RWPE1 (cell line): Measurements from ENCODE around the gene MSH5.

Experiments
- CTCF ChIA-PET: fragments of 350-600 bp; sonication (Branson Sonifier 250); formaldehyde crosslinking; extraction: SDS; loops from one replicate; lab custom pipeline; 2021; lab: Yijun Ruan, JAX
- POLR2A ChIA-PET: fragments of 400-600 bp; formaldehyde crosslinking; extraction: SDS; loops from one replicate; lab custom pipeline; 2020; ENCODE audit warnings: antibody characterized with exemption; ENCODE audit not compliant: low non-redundant PET; lab: Yijun Ruan, JAX
- DNase-seq: peaks from one replicate; pipeline ENCODE4 v3.0.0; 2012; ENCODE audit warnings: low spot score
- H3K27ac ChIP-seq: fragments of 450-650 bp; 2 replicates; pipeline ENCODE4 v1.5.1; 2017
- TF ChIP-seq, protein P1 (sequence below): fragments of 450-650 bp; conservative IDR thresholded peaks from 2 replicates; pipeline ENCODE4 v1.5.1; 2017; ENCODE audit warnings: low read depth, mild to moderate bottlenecking

Gene MSH5

DNA sequence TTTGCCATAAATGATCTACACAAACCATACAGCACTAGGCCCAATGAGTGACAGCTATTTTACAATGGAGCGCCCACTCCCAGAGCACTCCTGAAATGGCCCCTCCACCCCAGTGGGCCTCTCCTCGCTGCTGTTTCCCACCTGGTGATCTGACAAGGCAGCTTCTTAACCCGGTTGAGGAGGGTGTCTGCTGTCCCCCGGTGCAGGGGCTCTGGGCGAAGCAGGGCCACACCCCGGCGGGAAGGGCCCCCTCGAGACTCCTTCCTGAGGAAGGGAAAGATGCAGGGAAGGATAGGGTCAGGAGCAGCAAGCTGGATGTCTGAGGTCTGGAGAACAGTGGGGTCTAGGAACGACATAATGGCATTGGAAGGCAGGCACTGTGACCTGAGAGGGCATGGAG lies 46.9 kb upstream of the MSH5 start:
- CTCF ChIA-PET, result interaction anchor here (0.6 to 1.0 kb wide), 6 partner anchors 10 to 287 kb away, joined by 3 to 4 read pairs (median 3); partner anchors contain the start of gene ABHD16A
- TF ChIP-seq, protein P1, sequence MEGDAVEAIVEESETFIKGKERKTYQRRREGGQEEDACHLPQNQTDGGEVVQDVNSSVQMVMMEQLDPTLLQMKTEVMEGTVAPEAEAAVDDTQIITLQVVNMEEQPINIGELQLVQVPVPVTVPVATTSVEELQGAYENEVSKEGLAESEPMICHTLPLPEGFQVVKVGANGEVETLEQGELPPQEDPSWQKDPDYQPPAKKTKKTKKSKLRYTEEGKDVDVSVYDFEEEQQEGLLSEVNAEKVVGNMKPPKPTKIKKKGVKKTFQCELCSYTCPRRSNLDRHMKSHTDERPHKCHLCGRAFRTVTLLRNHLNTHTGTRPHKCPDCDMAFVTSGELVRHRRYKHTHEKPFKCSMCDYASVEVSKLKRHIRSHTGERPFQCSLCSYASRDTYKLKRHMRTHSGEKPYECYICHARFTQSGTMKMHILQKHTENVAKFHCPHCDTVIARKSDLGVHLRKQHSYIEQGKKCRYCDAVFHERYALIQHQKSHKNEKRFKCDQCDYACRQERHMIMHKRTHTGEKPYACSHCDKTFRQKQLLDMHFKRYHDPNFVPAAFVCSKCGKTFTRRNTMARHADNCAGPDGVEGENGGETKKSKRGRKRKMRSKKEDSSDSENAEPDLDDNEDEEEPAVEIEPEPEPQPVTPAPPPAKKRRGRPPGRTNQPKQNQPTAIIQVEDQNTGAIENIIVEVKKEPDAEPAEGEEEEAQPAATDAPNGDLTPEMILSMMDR, result no peak
- POLR2A ChIA-PET, result no interaction called here

DNA sequence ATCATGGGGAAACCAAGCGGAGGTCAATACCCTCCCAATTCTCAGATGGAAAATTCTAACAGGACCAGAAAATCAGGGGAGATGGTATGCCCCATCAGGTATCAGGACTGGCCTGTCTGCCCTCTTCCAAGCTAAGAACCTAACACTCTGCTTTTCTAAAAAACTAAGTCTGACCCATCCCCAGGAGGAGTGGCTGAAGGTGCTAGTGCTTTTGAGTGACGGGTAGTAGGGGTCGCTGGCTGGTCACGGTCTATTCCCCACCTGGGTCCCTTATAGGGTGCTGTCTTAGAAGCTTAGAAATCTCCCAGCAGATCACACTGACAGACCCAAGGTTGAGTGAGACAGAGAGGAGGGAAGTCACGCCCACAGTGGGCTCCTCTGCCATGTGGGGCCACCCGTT lies 46.3 kb upstream of the MSH5 start:
- no peak for DNase-seq
- ChIA-PET CTCF (interaction anchor here (0.6 to 1.0 kb wide), 4 partner anchors 36 to 177 kb away, joined by 3 to 5 read pairs (median 3); no protein-coding TSS in a partner anchor), POLR2A (interaction anchor here (0.6 kb wide), 1 partner anchor 58 kb away, joined by 3 read pairs; no protein-coding TSS in a partner anchor)
- TF ChIP-seq, protein P1, result no peak
- H3K27ac ChIP-seq, result peak overlapping the region; percentile 2; the same call in 1 of the 2 replicates

More for the DNA sequence above, 46.9 kb upstream of the MSH5 start:
- DNase-seq, result no peak
- peak overlapping the region; percentile 2; the same call in 1 of the 2 replicates for H3K27ac ChIP-seq

DNA sequence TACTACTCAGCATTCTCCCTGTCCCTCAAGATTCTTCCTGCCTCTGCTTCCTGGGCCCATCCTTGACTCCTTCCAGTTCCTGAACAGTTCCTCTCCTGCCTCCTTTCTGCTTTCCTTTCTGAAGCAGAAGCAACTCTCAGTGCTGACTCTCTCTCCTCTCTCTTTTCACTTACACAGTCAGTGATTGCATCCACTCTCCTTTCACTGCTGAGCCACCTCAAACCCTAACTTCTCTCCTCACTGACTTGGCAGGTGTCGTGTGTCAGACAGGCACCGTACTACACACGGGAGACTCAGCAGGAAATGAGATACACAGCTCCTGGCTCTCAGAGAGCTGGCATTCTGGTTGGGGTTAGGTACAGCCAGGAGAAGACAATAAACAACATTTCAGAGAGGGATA lies 42.2 kb upstream of the MSH5 start:
- TF ChIP-seq, protein P1, result no peak
- no peak for DNase-seq
- ChIA-PET POLR2A (no interaction called here), CTCF (no interaction called here)
- H3K27ac ChIP-seq, result no peak overlapping the region

DNA sequence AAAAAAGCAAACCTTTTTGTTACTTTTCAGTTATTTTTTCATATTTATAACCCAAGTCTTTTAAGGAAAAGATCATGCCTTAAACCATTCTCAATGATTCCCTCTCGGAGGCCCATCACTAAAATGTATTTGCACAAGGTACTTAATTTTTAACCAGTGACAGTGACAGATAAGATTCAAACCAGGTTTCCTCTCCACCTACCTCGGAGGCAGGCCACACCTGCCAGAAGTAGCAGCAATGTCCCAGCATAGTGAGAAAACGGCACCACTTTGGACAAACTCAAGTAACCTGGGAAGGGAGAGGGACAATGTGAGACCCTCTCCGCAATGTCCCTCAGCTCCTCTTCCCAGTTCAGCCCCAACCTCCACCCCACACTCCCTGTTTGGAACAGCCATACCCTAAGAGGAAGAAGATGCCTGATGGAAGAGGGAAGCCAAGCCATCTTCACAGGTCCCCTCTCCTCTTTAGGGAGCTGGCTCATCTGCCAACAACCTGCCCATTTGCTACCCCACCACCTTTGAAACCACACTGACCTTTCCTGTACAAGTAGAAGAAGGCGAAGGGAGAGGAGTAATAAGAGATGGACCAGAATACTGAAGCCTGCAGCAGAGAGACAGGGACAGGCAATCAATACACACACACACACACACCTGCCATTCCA lies 38.9 kb upstream of the MSH5 start:
- no peak for DNase-seq
- CTCF ChIA-PET, result no interaction called here
- no peak overlapping the region for H3K27ac ChIP-seq
- TF ChIP-seq, protein P1, result no peak
- POLR2A ChIA-PET, result no interaction called here

DNA sequence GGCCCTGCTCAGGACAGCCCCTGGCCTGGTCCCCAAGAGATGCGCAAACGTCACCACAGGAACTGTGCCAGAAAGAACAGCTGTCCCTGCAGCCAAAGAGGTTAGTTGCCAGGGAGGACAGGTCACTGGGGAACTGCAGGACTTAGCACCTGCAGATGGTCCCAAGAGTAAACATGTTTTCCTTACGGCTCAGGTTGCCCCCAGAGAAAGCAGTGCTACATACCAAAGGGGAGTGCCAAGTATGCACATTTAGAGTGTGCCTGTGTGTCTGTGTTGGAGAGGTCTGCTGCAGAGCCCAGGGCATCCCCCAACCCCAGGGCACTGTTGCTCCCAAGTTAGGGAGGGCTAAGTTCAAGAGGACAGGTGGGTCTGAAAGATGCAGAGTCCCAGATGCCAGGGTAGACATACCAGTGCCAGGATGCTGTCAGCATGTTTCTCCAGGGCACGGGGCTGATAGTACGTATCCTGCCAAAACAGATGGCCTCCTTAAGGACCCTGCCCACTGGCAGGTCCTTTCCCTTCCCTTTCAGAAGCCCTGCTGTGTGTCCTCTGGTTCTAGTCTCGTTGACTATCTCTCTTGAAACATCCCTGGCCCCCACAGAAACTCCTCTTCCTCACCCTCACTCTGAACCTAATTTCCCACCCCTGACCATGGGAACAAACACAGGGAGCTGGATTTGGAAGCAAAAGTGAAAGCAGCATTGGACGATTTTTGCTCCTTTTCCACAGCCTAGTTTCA lies 38.0 kb upstream of the MSH5 start:
- POLR2A ChIA-PET, result interaction anchor here (0.6 kb wide), 1 partner anchor 129 kb away, joined by 4 read pairs; no protein-coding TSS in a partner anchor
- no peak for DNase-seq
- CTCF ChIA-PET, result interaction anchor here (0.7 to 1.4 kb wide), 2 partner anchors 9 to 106 kb away, joined by 4 read pairs; no protein-coding TSS in a partner anchor

More for the DNA sequence above, 38.0 kb upstream of the MSH5 start:
- TF ChIP-seq, protein P1, result no peak
- peak overlapping the region; percentile 93 for H3K27ac ChIP-seq
